ENCODE measurements around the gene PADI4.

The PADI4 gene

DNA sequence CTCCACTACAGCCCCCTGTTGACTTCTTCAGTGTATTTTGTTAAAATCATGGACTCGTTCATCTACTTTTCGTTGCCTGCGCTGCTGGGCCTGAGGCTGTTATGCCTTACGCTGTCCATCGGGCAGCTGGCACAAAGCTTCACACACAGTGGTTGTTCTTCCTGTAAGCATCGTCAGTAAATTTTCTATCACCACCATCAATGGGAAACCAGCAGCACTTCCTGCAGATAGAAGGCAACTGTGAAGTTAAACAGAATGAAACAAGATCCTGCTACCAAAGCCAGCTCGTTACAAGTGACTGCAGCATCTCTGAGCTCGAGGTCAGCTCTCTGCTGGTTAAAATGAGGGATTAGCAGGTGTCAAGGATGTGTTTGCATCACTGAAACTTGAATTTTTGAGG is 42.1 kb downstream of the PADI4 start:
- CTCF ChIA-PET: interaction anchor here (0.8 kb wide), 2 partner anchors 14 to 48 kb away, joined by 3 to 4 read pairs; no protein-coding TSS in a partner anchor
- Histone ChIP-seq H3K9me3 (ENCODE audit: control insufficient read depth, insufficient read depth, low read depth, low read length) (no peaks in the 10 kb centered on the region), H3K4me1 (ENCODE audit: control insufficient read depth, insufficient read depth, low read length) (no peaks in the 10 kb centered on the region), H3K27ac (ENCODE audit: extremely low read depth, low read depth, low read length) (no peak overlapping the region), H3K4me3 (ENCODE audit: low read depth, low read length) (no peak overlapping the region), H3K36me3 (ENCODE audit: control insufficient read depth in 2 of 2, insufficient read depth in 1 of 2, low read length in 2 of 2) (no peaks in the 10 kb centered on the region)
- no peak for TF ChIP-seq ZNF510 (tag by site-specific recombination; IDR thresholded peaks at IDR 0.05; ENCODE audit: insufficient replicate concordance)
- no peak for TF ChIP-seq ZNF211 (tag by site-specific recombination; IDR thresholded peaks at IDR 0.05; ENCODE audit: low read depth)
- no peak for TF ChIP-seq PRDM6 (tag by site-specific recombination; IDR thresholded peaks at IDR 0.05)
- TF ChIP-seq OSR2 (tag by site-specific recombination; IDR thresholded peaks at IDR 0.05): no peak
- no peak for TF ChIP-seq ZNF114 (tag by site-specific recombination; IDR thresholded peaks at IDR 0.05)
- TF ChIP-seq ZNF140 (tag by site-specific recombination; IDR thresholded peaks at IDR 0.05): no peak
- TF ChIP-seq ZNF335 (tag by site-specific recombination; conservative IDR thresholded peaks at IDR 0.05): no peak
- TF ChIP-seq ZNF501 (tag by site-specific recombination; IDR thresholded peaks at IDR 0.05): no peak
- TF ChIP-seq PRDM10 (tag by site-specific recombination; IDR thresholded peaks at IDR 0.05): no peak
- TF ChIP-seq ZNF701 (tag by site-specific recombination; IDR thresholded peaks at IDR 0.05): no peak
- TF ChIP-seq HIC1 (tag by site-specific recombination; IDR thresholded peaks at IDR 0.05): no peak
- TF ChIP-seq ZNF623 (tag by site-specific recombination; IDR thresholded peaks at IDR 0.05): no peak
- TF ChIP-seq ZNF302 (tag by site-specific recombination; IDR thresholded peaks at IDR 0.05; ENCODE audit: low read depth): no peak
- TF ChIP-seq, protein P1, sequence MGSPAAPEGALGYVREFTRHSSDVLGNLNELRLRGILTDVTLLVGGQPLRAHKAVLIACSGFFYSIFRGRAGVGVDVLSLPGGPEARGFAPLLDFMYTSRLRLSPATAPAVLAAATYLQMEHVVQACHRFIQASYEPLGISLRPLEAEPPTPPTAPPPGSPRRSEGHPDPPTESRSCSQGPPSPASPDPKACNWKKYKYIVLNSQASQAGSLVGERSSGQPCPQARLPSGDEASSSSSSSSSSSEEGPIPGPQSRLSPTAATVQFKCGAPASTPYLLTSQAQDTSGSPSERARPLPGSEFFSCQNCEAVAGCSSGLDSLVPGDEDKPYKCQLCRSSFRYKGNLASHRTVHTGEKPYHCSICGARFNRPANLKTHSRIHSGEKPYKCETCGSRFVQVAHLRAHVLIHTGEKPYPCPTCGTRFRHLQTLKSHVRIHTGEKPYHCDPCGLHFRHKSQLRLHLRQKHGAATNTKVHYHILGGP (tag by site-specific recombination; IDR thresholded peaks at IDR 0.05): no peak
- no peak for TF ChIP-seq ZNF585B (tag by site-specific recombination; IDR thresholded peaks at IDR 0.05)
- TF ChIP-seq IKZF3 (tag by site-specific recombination; IDR thresholded peaks at IDR 0.05): no peak
- POLR2A ChIA-PET: no interaction called here

DNA sequence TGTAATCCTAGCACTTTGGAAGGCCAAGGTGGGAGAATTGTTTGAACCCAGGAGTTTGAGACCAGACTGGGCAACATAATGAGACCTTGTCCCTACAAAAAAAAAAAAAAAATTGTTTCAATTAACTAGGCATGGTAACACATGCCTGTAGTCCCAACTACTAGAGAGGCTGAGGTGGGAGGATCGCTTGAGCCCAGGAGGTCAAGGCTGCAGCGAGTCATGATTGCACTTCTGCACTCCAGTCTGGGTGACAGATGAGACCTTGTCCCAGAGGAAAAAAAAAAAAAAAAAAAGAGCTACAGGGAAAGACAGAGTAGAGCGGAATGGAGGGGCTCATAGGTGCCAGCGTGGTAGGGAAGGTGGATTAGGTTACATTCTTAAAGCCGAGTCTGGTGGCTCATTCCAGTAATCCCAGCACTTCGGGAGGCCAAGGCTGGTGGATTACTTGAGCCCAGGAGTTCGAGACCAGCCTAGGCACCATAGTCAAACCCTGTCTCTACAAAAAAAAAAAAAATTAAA is 43.0 kb downstream of the PADI4 start:
- Histone ChIP-seq H3K36me3 (ENCODE audit: control insufficient read depth in 2 of 2, insufficient read depth in 1 of 2, low read length in 2 of 2) (no peaks in the 10 kb centered on the region), H3K4me1 (ENCODE audit: control insufficient read depth, insufficient read depth, low read length) (no peaks in the 10 kb centered on the region), H3K9me3 (ENCODE audit: control insufficient read depth, insufficient read depth, low read depth, low read length) (no peaks in the 10 kb centered on the region), H3K4me3 (ENCODE audit: low read depth, low read length) (no peak overlapping the region), H3K27ac (ENCODE audit: extremely low read depth, low read depth, low read length) (no peak overlapping the region)
- TF ChIP-seq PATZ1 (tag by site-specific recombination; IDR thresholded peaks at IDR 0.05) (peak; percentile 49; the same call in 1 of the 2 replicates), ZNF48 (tag by site-specific recombination; IDR thresholded peaks at IDR 0.05) (no peak), ZNF600 (tag by site-specific recombination; IDR thresholded peaks at IDR 0.05) (peak; percentile 80), ZNF792 (tag by site-specific recombination; IDR thresholded peaks at IDR 0.05) (no peak), SP7 (tag by site-specific recombination; IDR thresholded peaks at IDR 0.05) (0 out of 2 replicates have a peak, but pooled peaks have one; percentile 19)
- ChIA-PET CTCF (interaction anchor here (0.6 to 0.9 kb wide), 2 partner anchors 15 to 50 kb away, joined by 3 to 4 read pairs; no protein-coding TSS in a partner anchor), POLR2A (no interaction called here)
